GM21526 (cell line): ENCODE measurements around the gene BEAN1.

ENCODE experiments used
- ATAC-seq: cut with Tn5 transposase; IDR thresholded peaks from one replicate; pipeline ENCODE4 v1.9.1; 2021; ENCODE audit warnings: moderate library complexity; ENCODE audit not compliant: unreplicated experiment, low FRiP score

BEAN1 gene, protein sequence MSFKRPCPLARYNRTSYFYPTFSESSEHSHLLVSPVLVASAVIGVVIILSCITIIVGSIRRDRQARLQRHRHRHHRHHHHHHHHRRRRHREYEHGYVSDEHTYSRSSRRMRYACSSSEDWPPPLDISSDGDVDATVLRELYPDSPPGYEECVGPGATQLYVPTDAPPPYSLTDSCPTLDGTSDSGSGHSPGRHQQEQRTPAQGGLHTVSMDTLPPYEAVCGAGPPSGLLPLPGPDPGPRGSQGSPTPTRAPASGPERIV

DNA sequence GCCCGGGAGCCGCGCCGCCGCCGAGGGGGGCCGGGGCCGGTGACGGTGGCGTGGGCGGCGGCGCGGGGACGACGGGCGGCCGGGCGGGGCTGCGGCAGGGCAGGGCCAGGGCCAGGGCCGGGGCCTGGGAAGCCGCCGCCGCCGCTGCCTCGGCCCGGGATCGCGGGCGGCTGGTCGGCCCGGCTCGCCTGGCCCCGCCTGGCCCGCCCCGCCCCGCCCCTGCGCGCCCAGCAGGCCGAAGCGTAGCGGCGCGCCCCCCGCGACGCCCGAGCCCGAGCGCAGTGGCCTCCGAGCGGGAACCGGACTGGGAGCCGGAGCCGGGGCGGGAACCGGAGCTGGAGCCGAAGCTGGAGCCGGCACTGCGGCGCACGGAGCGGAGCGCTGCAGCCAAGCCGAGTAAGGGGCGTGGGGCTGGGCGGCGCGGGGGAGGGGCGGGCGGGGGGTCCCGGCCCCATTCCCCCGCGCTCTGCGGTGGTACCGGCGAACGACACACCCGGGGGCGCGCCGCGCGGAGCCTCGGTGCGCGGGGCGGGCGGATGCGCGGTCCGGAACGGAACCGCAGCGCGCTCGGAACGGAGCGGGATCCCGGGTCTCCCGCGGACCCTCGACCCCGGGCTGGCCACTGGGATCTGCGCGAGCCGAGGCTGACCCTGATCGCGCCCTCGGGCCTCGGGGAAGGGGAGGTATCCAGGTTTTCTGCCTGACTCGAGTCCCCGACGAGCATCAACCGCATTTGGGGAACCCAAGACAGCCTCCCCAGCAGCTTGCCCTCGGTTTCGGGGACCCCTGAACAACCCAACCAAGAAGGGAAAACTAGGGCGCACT, at the start of gene BEAN1:
BEAN1 (plus strand) TSS at position 260 of the 825 bp plus-strand sequence. CDS start 10,382 bp downstream, outside the sequence.
- ATAC-seq = no peak

DNA sequence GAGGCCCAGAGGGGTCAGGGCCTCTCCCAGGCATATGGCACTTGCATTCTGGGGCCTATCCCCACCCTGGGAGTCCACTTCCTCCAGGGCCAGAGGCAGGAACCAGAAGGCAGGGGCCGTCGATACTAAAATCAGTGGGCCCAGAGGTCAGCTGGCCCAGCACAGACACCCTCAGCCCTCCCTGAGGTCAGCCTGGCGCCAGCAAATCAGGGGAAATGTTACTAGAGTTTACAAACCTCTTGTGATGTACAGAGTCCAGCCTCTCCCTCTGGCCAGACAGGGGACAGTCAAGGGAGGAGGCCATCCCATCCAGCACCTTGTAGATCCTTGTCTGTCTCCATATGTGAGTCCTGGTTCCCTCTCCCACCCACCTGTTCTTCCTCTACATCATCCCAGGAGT, 49.8 kb upstream of the BEAN1 start:
- no peak for ATAC-seq

DNA sequence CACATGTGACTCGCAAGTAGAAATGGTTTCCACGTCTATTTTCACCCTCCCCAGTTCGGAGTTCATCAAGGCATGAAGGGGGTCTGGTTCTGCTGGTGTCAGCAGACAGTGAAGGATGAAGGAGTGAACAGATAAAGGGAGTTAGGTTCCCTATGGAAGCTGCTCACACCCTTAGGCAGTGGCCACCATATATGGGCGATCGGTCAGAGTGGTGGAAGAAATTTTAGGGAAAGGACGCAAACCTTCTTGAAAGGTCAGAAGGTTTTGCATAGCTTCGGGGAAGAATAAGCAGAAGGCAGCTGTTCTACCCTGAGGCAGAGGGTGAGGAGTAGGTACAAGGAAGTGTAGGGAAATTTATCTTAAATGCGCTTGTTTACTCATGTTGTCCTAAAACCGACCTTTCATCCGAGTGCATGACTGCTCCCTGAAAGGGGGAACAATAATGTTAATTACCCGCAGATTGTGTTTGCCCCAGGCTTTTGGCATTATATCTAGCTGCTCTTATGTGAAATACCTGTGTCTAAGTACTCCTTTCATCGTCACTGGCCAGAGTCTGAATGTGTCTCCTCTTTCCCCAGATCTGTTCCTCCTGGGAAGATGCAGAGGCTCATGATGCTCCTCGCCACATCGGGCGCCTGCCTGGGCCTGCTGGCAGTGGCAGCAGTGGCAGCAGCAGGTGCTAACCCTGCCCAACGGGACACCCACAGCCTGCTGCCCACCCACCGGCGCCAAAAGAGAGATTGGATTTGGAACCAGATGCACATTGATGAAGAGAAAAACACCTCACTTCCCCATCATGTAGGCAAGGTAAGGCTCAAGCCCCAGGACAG, 48.1 kb upstream of the BEAN1 start:
- ATAC-seq = no peak

DNA sequence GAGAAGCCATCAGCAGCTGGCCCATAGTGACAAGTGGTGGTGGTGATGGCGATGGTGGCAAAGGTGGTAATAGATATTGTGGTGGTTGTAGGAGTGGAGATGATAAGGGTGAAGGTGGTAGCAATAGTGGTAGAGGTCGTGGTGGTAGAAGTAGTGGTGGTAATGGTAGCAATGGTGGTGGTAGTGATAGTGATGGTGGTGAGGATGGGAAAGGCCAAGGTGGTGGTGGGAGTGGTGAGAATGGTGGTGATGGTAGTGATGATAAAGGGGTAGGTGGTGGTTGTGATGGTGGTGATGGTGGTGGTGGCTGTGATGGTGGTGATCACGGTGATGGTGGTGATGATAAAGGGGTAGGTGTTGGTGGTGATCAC, 47.5 kb upstream of the BEAN1 start:
- ATAC-seq = no peak

DNA sequence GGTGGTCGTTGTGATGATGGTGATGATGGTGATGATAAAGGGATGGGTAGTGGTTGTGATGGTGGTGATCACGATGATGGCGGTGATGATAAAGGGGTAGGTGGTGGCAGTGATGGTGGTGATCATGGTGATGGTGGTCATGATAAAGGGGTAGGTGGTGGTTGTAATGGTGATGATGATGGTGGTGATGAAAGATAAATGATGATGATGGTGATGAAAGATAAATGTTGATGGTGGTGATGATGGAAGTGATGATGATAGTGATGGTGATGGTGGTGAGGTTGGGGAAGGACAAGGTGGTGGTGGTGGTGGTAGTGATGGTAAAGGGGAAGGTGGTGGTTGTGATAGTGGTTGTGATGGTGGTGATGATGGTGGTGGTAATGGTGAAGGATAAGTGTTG, 46.7 kb upstream of the BEAN1 start:
- ATAC-seq = no peak

DNA sequence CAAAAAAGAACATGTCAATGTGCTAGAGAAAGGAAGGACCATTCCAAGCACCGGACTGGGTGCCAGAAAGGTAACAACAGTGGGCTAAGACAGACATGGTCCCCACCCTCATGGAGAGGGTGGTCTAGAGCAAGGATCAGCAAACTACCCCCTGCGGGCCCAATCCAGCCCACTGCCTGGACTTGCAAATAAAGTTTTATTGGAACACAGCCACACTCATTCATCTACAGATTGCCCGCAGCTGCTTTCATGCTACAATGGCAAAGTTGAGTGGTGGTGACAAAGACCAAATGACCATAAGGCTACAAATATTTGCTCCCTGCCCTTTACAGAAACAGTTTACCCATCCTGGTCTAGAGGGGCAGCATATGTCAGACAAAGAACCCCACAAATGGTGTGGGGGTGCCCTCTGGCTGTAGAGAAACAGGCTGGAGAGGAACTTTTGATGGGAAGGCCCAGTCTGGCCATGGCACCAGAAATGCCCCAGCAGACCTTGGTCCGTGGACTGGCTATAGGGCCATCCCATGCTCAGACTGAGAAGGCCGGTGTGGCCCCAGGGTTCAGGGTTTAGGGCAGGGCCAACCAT, 45.4 kb upstream of the BEAN1 start:
- no peak for ATAC-seq

DNA sequence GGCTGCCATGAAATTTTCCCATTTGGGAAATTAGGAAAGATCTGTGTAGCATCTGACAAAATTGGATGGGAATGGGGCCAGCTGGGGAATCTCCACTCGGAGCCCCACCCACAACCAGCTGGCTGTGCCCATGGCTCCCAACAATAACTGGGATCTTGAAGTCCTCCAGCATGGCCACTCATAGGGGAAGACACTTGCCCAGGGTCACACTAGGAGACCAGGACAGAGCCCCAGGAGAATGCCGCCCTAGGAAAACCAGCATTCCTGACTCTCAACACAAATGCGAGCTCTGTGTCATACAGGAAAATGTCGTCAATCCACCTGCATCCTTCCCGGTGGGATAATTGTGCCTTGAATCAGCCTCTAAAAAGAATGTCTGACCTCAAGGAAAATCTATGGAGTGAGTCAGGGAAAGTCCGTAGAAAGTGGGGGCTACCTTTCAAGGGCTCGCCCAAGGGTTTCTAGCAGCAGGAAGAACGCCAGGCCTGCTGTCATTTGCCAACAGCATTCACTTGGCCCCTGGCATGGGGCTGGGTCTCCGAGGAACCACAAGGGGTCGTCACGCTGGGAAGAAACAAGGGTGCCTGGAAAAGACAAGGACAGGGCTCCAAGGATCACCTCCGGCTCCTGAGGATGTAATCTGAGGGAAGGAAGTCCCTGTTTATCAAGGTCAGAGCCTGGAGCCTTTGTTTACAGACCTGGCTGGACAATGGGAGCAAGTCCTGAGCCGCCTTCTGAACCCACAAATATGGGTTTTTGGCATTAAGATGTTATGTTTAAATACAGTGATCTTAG, 44.7 kb upstream of the BEAN1 start:
- ATAC-seq = no peak

DNA sequence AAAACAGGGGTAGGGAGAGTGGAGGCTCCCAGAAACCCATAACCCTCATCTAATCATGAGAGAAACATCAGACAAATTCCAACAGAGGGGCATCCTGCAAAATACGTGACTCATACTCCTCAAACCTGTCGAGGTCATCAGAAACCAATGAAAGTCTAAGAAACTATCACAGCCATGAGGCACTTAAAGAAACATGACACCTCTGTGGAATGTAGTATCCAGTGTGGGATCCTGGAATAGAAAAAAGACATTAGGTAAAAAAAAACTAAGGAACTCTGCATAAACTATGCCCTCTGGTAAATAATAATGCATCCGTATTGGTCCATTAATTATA, 44.2 kb upstream of the BEAN1 start:
- ATAC-seq = no peak

DNA sequence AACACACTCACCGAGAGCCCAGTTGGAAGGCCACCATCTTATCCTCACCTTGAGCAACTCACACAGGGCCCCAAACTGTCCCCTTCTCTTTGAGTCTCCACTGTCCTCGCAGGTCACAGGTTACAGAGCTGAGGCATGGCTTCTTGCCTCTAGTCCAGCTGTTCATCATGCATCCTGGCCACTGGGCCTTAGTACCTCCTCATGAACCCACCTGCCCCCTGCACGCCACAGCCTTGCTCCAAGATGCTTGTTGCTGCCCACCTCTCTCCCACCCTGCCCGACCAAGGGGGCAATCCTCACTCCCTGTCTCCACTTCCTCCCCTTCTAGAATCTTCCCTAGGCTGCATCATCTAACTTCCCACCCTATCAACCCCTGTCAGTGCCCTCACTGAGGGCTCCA, 43.5 kb upstream of the BEAN1 start:
- no peak for ATAC-seq

DNA sequence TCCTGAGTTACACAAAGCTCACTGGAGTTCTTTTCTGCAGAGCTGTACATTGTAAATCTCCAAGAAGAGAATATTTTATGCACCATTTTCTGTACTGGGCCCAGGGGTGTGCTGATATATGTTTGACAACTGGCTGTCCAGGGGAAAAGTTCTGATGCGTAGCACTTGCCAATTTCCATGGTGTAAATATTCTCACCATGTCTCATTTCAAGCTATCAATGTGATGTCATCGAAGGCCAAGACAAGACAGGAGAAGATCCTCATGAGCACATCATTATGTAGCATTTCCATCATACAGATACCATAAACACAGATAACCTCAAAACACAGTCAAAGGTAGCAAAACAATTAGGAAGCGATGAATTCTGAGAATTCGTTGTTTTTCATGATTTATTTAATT, 41.7 kb upstream of the BEAN1 start:
- ATAC-seq = no peak

DNA sequence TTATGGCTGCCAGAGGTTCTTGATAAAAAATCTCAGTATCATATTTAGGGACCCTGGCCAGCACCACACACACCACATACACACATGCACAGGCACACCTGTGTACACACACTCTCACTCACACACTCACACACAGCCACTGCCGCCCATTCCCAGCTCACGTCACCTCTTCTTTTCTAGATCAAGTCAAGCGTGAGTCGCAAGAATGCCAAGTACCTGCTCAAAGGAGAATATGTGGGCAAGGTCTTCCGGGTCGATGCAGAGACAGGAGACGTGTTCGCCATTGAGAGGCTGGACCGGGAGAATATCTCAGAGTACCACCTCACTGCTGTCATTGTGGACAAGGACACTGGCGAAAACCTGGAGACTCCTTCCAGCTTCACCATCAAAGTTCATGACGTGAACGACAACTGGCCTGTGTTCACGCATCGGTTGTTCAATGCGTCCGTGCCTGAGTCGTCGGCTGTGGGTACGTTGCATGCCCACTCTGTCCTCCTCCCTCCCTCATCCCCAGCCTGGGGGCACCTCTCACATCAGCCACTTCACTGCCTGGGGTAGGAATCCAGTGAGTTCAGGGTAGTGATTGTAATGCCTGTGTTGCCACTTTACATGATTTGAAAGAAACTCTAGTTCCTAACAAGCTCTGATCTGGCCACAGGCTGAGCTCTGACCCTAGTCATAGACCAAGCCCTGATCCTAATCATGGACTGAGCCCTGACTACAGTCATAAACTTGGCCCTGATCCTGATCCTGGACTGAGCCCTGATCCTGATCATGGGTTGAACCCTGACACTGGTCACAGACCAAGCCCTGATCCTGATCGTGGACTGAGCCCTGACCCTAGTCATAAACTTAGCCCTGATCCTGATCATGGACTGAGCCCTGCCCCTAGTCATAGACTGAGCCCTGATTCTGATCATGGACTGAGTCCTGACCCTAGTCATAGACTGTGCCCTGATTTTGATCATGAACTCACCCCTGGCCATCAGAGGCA, 40.2 kb upstream of the BEAN1 start:
- ATAC-seq = no peak

DNA sequence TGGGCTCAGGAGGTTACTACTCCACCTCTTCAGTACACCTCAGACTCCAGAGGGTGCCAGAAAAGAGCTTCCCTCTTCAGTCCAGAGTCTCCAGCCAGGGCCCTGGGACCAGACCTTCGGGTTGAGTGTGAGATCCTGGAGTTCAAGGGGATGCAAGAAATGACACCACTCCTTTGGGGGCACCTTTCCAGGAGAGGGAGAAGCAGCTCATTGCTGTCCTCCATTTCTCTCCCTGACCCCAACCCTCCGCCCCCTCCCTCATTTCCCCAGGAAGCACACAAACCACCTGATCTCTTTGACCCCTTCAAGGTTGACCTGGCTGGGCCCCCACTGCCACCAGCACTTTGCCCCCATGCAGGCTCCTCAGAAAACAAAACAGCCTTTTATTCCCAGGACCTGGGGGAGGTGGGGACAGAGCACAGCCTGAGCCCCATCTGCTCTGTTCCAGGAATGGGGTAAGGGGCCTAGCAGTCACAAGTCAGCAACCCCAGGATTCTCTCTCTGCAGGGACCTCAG, 39.2 kb upstream of the BEAN1 start:
- ATAC-seq = no peak

DNA sequence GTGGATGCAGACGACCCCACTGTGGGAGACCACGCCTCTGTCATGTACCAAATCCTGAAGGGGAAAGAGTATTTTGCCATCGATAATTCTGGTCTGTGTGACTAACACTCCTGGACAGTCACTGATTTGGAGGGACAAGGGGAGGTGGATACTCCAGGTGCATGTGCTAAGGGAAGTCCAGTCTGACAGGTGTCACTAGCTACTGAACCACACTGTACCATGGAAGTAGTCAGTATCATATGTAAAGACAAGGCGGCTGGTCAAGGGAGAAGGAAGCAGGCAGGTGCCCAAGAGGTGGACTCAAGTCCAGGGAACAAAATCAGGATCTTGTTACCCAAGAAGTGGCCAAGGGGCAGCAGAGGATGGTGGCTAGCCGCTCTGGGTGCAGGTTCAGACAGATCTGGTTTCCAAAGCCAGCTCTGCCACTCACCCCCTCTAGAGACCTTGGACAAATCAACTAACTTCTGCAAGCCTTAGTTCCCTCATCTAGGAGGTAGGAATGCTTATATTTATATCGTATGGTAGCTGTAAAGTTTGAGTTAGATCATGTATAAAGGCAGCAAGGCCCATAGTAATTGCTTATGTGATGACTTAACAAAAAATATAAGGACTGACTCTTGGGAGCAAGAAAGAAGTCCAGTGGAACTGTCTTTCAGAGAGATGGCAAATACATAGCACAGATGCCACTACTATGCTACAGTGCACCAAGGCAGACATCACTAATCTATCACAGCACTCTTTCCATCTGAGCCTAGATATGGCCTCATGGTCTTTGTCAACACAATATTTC, 38.5 kb upstream of the BEAN1 start:
- no peak for ATAC-seq

DNA sequence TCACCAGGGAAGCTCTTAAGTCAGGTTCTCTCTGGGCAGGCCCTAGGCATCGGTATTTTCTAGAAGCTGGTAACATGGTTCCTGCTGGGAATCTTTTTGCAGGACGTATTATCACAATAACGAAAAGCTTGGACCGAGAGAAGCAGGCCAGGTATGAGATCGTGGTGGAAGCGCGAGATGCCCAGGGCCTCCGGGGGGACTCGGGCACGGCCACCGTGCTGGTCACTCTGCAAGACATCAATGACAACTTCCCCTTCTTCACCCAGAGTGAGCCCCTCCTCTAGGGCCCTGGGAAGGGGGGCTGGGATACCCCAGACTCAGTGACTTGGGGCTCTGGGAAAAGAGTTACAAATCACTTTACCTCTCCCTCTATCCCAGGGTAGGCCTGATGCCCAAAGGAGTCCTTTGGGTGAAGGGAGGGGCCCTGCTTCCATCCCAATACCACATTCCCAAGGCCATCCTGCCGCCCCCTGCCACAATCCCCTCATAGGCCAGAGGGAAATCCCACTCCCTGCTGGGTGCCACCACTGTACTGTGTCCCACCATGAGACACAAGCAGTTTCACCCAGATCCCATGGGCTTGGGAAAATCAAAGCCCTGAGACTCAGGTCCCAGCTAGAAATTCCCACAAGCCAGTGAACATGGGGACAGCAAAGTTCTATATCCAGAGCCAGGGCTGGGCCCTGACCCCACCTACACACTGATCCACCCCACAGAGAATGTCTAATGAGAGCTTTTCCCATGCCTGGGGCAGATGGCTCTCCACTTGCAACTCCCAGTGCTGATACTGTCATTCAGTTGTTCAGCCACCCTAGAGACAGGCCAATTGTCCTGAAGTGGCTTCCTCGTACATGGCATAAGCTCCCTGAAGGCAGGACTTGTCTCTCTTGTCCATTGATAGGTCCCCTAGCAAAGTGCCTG, 37.6 kb upstream of the BEAN1 start:
- ATAC-seq = no peak

DNA sequence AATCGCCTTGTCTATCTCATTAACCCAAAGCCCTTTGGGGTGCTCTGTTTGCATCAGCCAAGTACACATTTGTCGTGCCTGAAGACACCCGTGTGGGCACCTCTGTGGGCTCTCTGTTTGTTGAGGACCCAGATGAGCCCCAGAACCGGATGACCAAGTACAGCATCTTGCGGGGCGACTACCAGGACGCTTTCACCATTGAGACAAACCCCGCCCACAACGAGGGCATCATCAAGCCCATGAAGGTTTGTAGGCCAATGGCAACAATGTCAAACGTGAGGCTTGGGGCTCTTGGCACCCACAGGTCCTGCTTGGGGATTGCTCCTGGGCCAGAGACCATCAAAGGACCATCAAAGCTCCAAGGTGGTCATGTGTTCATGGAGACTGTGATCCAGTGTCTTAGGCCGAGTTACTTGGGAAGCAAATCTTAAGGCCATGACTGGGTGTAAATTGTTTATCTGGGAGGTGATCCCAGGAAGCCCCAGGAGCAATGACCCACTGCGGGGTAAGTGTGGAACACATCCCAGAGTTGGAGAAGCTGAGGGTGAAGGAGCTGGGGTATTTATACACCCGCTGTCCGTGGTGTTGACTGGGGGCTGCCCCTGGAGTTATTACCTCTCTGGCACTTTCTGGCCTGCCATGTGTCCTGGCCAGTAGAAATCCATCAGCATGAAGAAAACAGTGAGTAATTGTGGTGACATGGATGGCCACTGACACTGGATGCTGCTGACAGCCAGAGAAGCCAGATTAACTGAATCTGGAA, 36.6 kb upstream of the BEAN1 start:
- ATAC-seq = no peak
